ENCODE data around the gene ERC1. TPM values are rescaled to one million over a fixed set of nuclear protein-coding genes. Genes with fewer than 3 reads are reported as not detected.
"Not testable (repeated sequence)": the region's sequence is repeated elsewhere in the genome, so short reads cannot be mapped to it uniquely, and the experiment has no call there.

ERC1 gene
- total and polyA plus RNA-seq, 9 of the 15 experiments (the other 6 are each of a cell fraction or from before 2014, with no cell fraction given): 0.74 to 11.8 (median 4.8) TPM

DNA sequence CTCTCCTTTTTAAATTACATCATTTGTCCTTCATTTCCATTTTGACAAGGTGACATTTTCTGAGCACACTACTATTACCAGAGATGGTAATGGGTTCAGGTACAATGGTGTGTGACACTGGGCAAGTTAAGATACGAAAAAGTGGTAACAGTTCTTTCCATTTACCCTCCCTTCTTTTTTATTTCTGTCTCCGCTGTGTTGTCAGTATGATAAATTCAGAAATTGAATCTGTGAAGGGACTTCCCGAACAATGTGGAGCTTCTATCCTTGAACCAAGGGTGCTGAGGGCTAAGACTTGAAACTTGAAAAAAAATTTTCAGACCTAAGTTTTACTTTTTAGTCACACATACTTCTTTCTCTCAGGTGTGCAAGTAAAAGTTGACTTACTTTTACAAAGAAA is 103.7 kb downstream of the ERC1 start (continued):
- TF ChIP-seq, protein P1, sequence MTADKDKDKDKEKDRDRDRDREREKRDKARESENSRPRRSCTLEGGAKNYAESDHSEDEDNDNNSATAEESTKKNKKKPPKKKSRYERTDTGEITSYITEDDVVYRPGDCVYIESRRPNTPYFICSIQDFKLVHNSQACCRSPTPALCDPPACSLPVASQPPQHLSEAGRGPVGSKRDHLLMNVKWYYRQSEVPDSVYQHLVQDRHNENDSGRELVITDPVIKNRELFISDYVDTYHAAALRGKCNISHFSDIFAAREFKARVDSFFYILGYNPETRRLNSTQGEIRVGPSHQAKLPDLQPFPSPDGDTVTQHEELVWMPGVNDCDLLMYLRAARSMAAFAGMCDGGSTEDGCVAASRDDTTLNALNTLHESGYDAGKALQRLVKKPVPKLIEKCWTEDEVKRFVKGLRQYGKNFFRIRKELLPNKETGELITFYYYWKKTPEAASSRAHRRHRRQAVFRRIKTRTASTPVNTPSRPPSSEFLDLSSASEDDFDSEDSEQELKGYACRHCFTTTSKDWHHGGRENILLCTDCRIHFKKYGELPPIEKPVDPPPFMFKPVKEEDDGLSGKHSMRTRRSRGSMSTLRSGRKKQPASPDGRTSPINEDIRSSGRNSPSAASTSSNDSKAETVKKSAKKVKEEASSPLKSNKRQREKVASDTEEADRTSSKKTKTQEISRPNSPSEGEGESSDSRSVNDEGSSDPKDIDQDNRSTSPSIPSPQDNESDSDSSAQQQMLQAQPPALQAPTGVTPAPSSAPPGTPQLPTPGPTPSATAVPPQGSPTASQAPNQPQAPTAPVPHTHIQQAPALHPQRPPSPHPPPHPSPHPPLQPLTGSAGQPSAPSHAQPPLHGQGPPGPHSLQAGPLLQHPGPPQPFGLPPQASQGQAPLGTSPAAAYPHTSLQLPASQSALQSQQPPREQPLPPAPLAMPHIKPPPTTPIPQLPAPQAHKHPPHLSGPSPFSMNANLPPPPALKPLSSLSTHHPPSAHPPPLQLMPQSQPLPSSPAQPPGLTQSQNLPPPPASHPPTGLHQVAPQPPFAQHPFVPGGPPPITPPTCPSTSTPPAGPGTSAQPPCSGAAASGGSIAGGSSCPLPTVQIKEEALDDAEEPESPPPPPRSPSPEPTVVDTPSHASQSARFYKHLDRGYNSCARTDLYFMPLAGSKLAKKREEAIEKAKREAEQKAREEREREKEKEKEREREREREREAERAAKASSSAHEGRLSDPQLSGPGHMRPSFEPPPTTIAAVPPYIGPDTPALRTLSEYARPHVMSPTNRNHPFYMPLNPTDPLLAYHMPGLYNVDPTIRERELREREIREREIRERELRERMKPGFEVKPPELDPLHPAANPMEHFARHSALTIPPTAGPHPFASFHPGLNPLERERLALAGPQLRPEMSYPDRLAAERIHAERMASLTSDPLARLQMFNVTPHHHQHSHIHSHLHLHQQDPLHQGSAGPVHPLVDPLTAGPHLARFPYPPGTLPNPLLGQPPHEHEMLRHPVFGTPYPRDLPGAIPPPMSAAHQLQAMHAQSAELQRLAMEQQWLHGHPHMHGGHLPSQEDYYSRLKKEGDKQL (CRISPR knock-in tag; IDR thresholded peaks at IDR 0.05; ENCODE audit: borderline replicate concordance): no peak
- no peak for TF ChIP-seq DIDO1 (tag; IDR thresholded peaks at IDR 0.05; ENCODE audit: low read depth)
- TF ChIP-seq TRIM24 (IDR thresholded peaks at IDR 0.05): no peak
- TF ChIP-seq, protein P2, sequence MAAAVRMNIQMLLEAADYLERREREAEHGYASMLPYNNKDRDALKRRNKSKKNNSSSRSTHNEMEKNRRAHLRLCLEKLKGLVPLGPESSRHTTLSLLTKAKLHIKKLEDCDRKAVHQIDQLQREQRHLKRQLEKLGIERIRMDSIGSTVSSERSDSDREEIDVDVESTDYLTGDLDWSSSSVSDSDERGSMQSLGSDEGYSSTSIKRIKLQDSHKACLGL (CRISPR knock-in tag; IDR thresholded peaks at IDR 0.05; ENCODE audit: borderline replicate concordance, poor library complexity, severe bottlenecking): no peak

DNA sequence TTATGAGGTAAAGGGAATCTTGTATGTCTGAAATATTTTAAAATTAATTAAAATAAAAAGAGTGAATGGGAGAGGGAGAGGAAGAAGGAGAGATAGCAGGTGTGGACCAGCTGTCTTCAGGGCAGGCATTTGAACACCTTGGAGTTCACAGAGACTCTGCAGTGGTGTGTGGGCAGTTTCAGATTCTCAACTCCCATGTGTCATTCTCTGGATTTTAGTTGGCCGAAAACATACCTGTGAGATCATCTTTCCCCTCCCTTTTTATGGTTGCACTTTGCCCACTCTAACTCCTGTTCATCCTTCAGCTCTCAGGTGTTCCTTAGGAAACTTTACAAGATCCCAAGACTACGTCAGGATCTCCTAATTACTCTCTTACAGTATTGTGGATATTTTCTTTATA is 108.1 kb downstream of the ERC1 start:
- Histone ChIP-seq H3K4me2 (ENCODE audit: insufficient read depth, low read length) (no peak overlapping the region), H3K4me1 (replicated peaks in 1 of 2; ENCODE audit: control insufficient read depth in 2 of 2, insufficient read depth in 2 of 2, low read length in 2 of 2) (no peaks in the 10 kb centered on the region; a peak in 1 of 5 replicates), H3K9ac (ENCODE audit: insufficient read depth in 1 of 2, low read depth in 2 of 2, low read length in 2 of 2) (no peak overlapping the region), H3K9me1 (ENCODE audit: control insufficient read depth, insufficient read depth, low read length) (no peaks in the 10 kb centered on the region), H2AFZ (ENCODE audit: low read depth, low read length) (no peak overlapping the region), H3K4me3 (no peak overlapping the region), H3K27ac (ENCODE audit: extremely low read depth, low read depth, low read length) (no peak overlapping the region), H3K79me2 (ENCODE audit: control insufficient read depth, insufficient read depth, low read length) (no peaks in the 10 kb centered on the region), H3K9me3 (replicated peaks; ENCODE audit: control insufficient read depth, insufficient read depth, low read depth, low read length) (no peaks in the 10 kb centered on the region), H4K20me1 (replicated peaks; ENCODE audit: control insufficient read depth, insufficient read depth, low read length) (no peaks in the 10 kb centered on the region), H3K36me3 (ENCODE audit: control insufficient read depth, insufficient read depth, low read length) (no peaks in the 10 kb centered on the region), H3K27me3 (ENCODE audit: control insufficient read depth in 2 of 2, insufficient read depth in 2 of 2, low read length in 2 of 2) (no peaks in the 10 kb centered on the region)
- intact Hi-C loops (cut with micrococcal nuclease): no loop called here
- TF ChIP-seq ZSCAN29 (IDR thresholded peaks at IDR 0.05): no peak
- ATAC-seq: no peak
- CTCF ChIA-PET (ENCODE audit: low intra/inter-chr PET ratio): no interaction called here
- no peak for FAIRE-seq
- POLR2A ChIA-PET: interaction anchor here (1.0 kb wide), 1 partner anchor 8 kb away, joined by 3 read pairs; no protein-coding TSS in a partner anchor
- WGBS (ENCODE audit: insufficient coverage, low coverage, missing lambda C conversion rate): 79% methylated on average over 2 of the region's 2 CpGs
- BruUV-seq (replicated peaks): no TSS peak
- in situ Hi-C loops (cut with MboI): no loop called here
- no peak for DNase-seq (ENCODE audit: extremely low read depth in 1 of 4, low spot score in 3 of 4)

DNA sequence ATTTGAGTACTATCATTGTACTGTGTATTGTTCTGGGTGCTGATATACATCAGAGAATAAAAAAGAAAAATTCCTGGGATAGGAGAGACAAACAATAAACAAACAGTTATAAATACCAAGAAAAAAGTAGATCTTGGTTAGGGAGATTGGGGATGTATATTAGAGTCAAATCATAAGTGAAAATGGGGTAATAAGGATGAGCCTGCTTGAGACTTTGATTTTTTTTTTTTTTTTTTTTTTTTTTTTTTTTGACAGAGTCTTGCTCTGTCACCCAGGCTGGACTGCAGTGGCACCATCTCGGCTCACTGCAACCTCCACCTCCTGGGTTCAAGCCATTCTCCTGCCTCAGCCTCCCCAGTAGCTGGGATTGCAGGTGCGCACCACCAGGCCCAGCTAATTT is 108.6 kb downstream of the ERC1 start:
- CTCF ChIA-PET (ENCODE audit: low intra/inter-chr PET ratio); DNase-seq (ENCODE audit: extremely low read depth in 1 of 4, low spot score in 3 of 4); ATAC-seq; H3K9me1 ChIP-seq (ENCODE audit: control insufficient read depth, insufficient read depth, low read length); intact Hi-C loops (cut with micrococcal nuclease); H3K79me2 ChIP-seq (ENCODE audit: control insufficient read depth, insufficient read depth, low read length); in situ Hi-C loops (cut with MboI); H3K4me1 ChIP-seq (replicated peaks in 1 of 2; ENCODE audit: control insufficient read depth in 2 of 2, insufficient read depth in 2 of 2, low read length in 2 of 2); H3K36me3 ChIP-seq (ENCODE audit: control insufficient read depth, insufficient read depth, low read length); H3K27ac ChIP-seq (ENCODE audit: extremely low read depth, low read depth, low read length); H2AFZ ChIP-seq (ENCODE audit: low read depth, low read length); H3K9me3 ChIP-seq (replicated peaks; ENCODE audit: control insufficient read depth, insufficient read depth, low read depth, low read length); FAIRE-seq; H3K27me3 ChIP-seq (ENCODE audit: control insufficient read depth in 2 of 2, insufficient read depth in 2 of 2, low read length in 2 of 2); H4K20me1 ChIP-seq (replicated peaks; ENCODE audit: control insufficient read depth, insufficient read depth, low read length); BruUV-seq (replicated peaks); H3K9ac ChIP-seq (ENCODE audit: insufficient read depth in 1 of 2, low read depth in 2 of 2, low read length in 2 of 2); H3K4me3 ChIP-seq; H3K4me2 ChIP-seq (ENCODE audit: insufficient read depth, low read length): not testable (repeated sequence)
- POLR2A ChIA-PET: interaction anchor here (1.0 kb wide), 1 partner anchor 9 kb away, joined by 3 read pairs; no protein-coding TSS in a partner anchor
- WGBS (ENCODE audit: insufficient coverage, low coverage, missing lambda C conversion rate): no CpG with 5 or more reads among the region's 2 CpGs

Data from K562 (cell line).